Epidermal melanocyte (primary cell): ENCODE data around the gene TMEM151B.

Experiments used
- DNase-seq: peaks from one replicate; pipeline ENCODE4 v3.0.0; 2011; ENCODE audit warnings: low spot score; ENCODE audit not compliant: insufficient read length

Gene TMEM151B

DNA sequence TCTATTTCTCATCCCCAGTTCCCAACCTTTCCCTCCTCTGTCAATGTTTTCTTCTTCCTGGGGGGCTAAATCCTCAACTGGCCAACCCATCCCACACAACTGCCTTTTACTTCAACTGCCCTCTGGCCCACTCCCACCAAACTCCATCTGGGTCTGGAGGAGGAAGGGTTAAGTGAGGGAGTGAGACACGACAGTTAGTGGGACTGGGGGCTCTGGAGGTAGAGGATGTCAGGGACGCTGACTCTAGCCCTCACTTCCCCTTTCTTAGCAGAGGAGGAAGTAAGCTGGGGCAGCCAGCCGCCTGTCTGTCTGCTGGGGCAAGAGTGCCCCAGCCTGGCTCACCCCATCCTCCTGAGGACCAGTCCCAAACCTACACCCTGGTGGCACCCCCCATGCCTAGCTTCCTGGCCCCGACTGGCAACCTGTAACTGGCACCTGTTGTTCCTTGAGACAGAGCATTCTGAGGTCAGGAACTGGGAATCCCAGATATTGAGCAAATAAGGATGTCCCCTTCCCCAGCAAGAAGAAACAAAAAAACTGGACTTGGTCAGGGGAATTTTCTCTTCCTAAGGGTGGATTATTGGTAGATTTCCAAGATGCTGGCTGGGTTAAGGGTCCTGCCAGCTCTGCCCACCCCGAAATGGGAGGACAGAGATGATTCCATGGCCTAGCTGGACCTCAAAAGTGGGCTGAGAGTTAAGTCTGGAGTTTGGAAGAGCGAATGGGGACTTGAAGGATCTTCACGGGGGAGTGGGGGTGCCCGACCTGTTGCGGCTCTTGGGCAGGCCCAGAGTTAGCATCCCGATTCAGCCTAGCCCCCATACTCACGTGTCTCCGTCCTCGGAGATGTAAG, 5.9 kb upstream of the TMEM151B start:
- DNase-seq, result no peak

DNA sequence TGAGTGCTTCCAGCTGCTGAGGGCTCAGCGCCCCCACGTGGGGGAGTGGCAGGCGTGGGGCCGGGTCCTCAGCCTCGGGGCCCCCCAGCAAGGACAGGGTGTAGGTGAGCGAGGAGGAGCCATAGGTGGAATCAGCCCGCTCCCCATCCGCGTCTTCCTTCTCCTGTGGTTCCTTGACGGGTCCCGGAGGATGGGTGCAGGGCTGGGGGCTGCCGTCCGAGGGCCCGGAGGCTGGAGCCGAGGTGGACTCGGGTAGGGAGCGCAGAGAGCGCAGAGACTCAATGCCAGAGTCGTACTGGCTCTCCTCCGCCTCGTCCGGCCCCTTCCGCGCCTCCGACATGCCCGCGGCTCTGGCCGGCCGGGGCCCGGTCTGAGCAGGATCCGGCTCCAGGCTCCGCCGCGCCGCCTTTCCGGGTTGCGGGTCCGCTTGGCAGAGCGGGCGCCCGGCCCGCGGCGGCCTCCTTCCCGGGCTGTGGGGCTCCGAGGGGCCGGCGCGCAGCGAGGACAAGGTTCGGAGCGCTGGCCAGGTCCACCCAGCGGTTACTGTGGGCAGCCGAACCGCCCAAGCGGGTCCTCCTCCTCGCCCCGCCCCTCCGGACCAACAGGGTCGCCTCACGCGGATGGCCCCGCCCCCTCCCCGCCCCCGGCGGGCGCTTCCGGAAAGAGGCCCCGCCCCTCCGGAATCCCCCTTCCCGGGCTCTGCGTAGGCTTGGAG, 5.1 kb upstream of the TMEM151B start, which contains the start of gene NFKBIE:
NFKBIE (minus strand) TSS at position 545 of the 715 bp plus-strand sequence; CDS start at position 340, 205 bp downstream.
- peak; percentile 97 for DNase-seq

DNA sequence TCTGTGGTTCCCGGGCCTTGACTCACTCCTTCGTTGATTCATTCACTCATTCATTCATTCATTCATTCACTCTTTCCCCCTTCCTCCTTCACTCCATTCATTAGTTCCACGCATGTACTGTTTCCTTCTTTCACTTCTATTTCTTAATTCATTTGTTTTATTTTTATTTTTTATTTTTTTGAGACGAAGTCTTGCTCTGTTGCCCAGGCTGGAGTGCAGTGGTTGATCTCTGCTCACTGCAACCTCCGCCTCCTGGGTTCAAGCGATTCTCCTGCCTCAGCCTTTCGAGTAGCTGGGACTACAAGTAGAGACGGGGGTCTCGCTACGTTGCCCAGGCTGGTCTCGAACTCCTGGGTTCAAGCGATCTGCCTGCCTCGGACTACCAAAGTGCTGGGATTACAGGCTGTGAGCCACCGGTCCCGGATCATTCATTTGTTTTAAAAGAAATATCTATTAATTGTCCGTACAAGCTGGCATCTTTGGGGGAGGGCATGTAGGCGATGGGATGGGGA, 4.5 kb upstream of the TMEM151B start:
- DNase-seq, result no peak

DNA sequence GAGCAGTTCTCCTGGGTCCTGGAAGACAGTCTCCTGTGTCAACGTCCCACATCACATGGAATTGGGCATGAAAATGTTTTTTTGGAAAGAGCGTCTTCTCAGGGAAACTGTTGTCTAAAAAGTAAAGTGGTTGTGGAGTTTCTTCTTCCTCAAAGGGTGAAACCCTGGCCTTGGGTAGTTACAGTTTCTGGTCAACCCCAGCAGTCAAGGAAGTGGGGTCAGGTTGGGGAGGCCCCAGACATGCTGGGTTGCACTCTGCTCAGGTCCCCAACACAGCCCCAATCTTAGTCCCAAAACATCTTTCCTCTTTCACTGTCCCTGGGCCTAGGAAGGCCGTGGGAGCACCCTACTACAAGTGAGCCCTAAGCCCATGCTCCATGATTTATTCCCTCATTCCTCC, 3.9 kb upstream of the TMEM151B start:
- no peak for DNase-seq

DNA sequence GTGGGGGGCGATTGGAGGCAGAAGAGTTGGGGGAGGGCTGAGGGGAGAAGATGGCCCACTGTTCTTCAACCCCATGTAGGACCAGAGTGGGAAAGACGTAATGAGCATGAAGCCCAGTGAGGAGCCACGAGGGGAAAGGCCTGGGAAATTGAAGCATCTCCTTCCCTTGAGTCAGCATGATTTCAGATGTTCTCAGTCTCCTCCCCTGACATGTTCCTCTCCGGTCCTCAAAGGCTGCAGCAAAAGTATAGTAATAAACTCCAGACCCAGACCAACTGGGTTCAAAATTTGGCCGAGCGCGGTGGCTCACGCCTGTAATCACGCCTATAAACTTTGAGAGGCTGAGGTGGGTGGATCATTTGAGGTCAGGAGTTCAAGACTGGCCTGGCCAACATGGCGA, 3.0 kb upstream of the TMEM151B start:
- no peak for DNase-seq

DNA sequence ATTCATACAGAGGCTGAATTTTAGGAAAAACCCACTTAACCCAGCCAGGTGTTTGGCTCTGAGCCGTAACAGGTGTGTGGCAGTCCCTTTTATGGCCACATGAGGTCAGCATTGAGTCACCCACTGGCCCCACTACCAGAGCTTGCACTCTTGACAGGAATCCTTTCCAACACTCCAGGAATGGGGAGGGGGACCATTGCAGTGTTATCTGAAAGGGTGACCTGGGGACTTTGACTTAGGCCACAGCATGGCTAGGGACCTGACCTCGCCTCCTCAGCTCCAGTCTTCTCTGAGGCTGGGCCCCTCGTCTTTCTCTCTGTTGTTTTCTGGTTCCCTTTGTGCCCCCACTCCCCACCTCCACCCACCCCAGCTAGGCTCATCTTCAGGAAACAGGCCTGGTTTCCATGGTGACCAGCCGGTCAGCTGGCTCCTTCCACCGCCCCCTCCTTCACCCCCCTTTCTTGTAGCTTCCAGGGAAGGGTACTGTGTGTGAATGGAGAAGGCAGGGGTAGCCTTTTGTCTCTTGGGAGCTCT, 2.1 kb upstream of the TMEM151B start:
- DNase-seq, result peak; percentile 53

DNA sequence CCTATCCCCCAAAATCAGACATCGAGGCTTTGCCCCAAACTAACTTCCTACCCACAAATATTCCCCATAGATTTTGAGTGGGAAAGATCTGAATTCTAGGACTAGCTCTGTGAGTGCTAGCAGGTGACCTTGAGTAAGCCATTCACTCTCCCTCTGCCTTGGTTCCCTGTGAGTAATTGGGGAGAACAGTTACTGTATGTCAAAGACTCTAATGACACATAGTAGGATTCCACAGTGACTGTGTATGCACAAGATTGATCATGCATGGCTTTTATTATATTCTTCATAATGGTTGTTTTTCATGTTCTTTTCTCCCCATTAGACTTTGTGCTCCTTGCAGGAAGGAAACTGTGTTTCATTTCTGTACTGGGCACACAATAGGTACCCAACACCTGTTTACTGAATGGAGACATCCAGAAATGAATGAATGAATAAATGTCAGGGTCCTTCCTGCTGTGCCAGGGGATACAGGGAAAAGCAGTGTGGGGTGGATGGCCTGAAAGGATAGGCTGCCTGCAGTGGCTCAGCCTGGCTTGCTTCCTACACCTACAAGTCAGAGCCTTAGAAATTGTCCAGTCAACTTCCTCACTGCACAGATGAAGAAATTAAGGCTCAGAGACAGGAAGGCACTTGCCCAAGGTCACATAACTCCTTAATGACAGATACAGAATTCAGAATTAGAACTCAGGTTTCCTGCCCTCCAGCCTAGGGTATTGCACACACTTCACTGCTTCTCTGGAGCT, 901 bp upstream of the TMEM151B start:
- no peak for DNase-seq

DNA sequence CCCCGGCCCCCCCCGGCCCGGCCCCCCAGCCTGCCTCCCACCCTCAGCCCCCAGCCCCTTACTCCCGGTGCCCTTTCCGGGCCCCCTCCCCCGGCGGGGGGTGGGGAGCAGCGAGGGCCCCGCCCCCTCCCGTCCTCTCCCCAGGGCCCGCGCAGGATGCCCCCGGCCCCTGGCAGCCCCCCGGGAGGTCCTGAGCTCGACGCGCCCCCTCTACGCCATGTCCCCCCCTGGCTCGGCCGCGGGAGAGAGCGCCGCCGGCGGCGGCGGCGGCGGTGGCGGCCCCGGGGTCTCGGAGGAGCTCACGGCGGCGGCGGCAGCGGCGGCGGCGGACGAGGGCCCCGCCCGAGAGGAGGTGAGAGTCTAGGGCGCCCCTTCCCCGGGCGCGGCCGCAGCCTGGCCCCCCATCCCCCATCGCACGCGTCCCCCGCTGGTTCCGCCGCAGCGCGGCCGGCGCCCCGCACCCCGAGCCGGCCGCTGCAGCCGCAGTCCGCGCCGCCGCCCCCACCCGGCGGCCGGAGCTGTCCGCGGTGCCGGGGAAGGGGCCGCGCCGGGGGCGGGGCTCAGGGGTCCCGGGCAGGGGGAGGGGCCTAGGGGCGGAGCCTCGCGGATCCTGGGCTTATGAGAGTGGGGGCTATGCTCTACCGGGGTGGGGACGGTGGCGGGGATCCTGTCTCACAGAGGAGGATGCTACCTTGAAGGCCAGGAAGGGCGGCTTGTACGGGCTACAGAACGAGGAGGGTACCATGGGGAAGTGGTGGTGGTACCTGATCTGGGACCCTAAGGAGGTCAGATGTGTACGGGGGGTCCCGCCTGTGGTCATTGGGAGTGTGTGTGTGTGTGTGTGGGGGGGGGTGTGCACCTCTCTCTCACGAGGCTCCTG, 516 bp downstream of the TMEM151B start:
- DNase-seq, result no peak

DNA sequence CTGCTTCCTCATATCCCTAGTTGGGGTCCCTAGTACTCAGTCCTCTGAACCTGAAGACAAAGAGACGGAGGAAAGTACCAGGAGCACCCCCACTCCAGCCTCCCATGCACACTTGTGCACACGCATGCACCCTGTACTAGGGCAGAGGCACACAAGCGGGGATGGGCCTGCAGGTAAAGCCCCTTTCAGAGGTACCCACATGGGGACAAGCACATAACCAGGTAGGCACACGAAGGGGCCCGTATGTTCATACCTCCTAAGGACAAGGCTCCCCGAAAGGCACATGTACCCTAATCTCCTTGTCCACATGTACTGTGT, 1.1 kb downstream of the TMEM151B start:
- no peak for DNase-seq

DNA sequence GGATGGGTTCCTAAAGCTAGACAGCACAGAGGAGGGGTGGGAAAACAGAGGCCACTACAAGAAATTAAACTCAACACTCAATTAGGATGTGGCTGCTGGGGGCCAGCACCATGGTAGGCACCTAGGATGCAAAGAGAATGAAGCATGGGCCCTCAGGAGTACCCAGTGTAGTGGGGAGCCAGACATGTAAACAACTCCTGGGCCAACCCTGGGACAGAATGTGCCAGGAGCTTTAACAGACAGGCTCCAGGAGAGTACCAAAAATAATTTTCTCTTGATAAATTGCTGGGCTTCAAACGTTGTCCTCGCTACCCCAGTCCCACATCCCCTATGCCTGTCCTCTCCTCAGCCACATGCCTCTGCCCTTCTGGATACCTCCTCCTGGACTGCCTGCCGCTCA, 1.7 kb downstream of the TMEM151B start:
- no peak for DNase-seq

DNA sequence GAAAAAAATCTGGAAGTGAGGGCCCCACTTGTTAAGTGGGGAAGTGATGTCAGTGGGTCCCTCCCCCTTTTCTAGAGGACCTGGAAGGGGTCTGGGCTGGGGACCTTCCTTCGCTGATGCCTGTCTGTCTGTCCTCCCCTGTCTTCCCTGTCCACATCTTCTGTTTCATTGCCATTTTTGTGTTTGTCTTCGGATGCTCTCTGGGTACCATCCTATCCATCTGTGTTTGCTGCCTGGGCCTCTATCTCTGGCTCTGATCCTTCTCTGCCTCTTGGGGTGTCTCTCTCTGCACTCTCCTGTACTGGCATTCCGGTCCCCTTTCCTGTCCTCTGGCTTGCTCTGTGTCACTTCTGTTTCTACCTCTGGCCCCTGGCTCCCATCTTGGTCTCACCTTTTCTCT, 2.3 kb downstream of the TMEM151B start:
- DNase-seq, result no peak

DNA sequence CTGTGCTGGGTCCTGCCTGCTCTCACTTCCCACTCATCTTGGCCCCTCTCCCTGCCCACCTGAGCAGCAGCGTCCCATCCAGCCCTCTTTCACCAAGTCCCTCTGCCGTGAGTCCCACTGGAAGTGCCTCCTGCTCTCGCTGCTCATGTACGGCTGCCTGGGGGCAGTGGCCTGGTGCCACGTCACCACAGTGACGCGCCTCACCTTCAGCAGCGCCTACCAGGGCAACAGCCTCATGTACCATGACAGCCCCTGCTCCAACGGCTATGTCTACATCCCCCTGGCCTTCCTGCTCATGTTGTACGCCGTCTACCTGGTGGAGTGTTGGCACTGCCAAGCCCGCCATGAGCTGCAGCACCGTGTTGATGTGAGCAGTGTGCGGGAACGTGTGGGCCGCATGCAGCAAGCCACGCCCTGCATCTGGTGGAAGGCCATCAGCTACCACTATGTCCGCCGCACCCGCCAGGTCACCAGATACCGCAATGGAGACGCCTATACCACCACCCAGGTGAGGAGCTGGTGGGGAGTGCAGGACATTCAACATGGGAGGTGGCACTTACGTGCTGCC, 2.8 kb downstream of the TMEM151B start:
- DNase-seq, result no peak

DNA sequence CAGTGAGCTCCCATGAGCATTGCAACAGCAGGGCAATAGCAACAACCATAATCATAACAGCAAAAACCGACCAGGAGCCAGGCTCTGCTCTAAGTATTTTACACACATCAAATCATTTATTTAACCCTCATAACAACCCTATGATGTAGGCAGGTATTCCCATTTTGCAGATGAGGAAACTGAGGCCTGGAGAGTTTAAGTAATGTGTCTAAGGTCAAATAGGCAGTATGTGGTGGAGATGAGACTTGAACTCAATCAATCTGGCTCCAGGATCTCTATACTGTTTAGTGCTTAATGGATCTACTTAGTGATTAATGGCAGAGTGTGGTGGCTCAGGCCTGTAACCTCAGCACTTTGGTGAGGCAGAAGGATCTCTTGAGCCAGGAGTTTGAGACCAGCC, 3.4 kb downstream of the TMEM151B start:
- no peak for DNase-seq

DNA sequence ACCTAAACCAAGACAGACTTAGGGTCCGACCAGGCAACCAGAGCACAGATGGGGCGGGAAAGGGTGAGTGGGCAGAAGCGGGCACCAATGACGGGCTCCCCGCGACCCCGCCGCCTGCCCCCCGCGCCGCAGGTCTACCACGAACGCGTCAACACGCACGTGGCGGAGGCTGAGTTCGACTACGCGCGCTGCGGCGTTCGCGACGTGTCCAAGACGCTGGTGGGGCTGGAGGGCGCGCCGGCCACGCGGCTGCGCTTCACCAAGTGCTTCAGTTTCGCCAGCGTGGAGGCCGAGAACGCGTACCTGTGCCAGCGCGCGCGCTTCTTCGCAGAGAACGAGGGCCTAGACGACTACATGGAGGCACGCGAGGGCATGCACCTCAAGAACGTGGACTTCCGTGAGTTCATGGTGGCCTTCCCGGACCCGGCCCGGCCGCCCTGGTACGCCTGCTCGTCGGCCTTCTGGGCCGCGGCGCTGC, 5.1 kb downstream of the TMEM151B start:
- DNase-seq, result no peak

DNA sequence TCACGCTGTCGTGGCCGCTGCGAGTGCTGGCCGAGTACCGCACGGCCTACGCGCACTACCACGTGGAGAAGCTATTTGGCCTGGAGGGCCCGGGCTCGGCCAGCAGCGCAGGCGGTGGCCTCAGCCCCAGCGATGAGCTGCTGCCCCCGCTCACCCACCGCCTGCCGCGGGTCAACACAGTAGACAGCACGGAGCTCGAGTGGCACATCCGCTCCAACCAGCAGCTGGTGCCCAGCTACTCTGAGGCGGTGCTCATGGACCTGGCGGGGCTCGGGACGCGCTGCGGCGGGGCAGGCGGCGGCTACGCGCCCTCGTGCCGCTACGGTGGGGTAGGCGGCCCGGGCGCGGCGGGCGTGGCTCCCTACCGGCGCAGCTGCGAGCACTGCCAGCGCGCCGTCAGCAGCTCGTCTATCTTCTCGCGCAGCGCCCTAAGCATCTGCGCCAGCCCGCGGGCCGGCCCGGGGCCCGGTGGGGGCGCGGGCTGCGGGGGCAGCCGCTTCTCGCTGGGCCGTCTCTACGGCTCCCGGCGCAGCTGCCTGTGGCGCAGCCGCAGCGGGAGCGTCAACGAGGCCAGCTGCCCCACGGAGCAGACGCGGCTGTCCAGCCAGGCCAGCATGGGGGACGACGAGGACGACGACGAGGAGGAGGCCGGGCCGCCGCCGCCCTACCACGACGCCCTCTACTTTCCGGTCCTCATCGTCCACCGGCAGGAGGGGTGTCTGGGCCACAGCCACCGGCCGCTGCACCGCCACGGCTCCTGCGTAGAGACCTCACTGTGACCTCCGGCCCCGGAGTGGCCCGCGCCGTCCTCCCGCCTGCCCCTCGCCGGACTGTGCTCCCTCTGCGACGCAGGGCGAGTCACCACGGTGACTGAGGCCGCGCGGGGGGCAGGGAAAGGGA, 5.7 kb downstream of the TMEM151B start:
- no peak for DNase-seq

DNA sequence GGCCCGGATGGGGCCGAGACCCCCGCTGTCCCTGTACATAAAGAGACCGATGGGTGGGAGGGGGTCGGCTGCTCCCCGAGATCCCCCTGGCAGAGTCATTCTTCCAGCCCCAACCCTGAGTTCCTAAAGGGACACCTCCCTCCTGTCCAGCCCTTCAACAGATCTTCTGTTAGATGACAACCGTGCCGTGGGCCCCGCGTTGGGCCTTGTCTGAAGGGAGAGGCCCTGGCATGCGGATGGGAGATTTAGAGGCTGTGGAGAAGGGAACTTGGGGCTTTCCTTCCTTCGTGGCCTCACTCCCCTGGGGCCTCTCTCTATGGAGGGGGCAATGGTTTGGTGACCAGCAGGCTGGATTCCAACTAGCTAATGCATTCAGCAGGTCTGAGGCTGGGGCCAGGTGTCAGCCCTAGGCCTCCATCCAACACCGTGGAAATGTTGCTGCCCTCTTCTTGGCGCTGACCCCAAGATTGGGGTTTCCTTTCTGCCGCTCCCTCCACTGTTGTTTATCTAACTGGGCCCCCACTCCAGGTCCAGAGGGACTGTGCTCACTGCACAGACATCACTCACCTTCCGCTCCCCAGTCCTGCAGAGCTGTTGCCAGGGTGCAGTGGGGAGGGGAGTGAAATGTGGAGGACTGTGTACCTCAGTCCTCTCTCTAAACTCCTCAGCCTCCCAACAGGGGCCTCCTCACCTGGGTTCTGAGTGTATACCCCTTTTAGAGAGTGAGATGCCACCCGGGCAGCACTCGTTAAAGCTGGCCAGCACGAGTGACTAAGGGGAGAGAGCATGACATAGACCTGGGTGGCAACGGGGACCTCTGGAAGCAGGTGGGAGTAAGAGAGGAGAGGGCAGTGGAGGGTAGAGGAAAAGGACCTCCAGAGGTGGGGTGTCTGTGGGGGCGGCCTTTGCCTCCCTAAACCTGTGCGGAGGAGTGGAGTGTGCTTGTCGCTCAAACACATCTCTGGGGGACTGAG, 6.7 kb downstream of the TMEM151B start:
- DNase-seq, result no peak

DNA sequence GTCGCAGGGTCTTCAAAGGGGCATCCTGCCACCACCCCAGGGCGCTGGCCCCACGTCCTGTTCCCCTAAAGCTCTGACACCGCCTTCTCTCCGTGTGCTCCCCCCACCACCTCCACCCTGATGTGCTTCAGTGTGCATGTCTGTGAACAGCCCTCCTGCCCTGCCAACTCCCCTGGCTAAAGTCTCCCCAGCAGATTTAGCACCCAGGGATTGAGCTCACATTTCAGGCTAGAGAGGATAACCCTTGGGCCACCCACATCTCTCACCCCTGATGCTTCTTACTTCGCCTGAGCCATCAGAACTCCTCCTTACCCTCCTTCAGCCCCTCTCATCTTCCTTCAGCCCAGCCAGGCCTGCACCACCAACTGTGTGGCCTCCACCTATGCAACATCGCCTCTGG, 7.5 kb downstream of the TMEM151B start:
- DNase-seq, result no peak

DNA sequence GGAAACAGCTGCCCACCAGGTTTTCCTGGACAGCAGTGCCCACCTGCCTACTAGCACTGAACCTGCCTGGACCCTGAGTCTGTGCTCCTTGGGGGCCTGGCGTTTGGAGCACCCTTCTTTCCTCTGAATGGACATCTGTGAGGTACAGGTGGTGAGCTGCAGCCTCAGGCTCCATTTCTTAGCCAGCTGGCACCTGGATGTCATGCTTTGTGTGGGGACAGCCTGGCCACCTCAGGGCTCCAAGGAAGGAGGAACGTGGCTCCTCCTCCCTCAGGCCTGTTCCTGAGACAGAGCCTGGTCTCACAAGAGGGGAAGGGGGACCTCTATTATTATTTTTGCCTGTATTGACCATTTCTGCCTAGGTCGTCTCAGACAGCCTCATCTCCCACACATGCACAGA, 8.1 kb downstream of the TMEM151B start:
- DNase-seq, result no peak
